ENCODE data around the gene TNK2.
"Not testable (repeated sequence)": the region's sequence is repeated elsewhere in the genome, so short reads cannot be mapped to it uniquely, and the experiment has no call there.

TNK2 gene

DNA sequence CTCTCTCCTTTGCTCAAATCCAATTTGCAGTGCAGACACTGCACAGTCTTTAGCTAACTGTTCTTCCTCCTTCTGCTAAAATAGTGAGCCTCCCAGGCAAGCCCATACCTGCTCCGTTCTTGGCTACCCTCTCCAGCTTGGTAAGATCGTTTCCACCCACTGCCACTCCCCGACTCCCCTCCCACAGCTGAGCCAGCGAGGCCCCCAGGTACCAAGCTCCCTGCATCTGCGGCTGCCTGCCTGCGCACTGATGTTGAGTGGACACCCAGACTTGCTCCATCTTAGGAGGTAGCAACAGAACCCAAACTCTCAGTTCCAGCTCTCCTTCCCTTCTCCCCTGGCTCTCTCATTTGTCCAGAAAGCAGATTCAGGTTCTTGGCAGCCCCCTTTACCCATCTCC, 7.9 kb upstream of the TNK2 start:
- TF ChIP-seq, protein P1, sequence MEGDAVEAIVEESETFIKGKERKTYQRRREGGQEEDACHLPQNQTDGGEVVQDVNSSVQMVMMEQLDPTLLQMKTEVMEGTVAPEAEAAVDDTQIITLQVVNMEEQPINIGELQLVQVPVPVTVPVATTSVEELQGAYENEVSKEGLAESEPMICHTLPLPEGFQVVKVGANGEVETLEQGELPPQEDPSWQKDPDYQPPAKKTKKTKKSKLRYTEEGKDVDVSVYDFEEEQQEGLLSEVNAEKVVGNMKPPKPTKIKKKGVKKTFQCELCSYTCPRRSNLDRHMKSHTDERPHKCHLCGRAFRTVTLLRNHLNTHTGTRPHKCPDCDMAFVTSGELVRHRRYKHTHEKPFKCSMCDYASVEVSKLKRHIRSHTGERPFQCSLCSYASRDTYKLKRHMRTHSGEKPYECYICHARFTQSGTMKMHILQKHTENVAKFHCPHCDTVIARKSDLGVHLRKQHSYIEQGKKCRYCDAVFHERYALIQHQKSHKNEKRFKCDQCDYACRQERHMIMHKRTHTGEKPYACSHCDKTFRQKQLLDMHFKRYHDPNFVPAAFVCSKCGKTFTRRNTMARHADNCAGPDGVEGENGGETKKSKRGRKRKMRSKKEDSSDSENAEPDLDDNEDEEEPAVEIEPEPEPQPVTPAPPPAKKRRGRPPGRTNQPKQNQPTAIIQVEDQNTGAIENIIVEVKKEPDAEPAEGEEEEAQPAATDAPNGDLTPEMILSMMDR (IDR thresholded peaks at IDR 0.05; ENCODE audit: low read depth, low read length, missing control alignments), result no peak
- H3K4me3 ChIP-seq (ENCODE audit: low read depth, low read length), result no peak overlapping the region
- DNase-seq (ENCODE audit: low read depth), result no peak

DNA sequence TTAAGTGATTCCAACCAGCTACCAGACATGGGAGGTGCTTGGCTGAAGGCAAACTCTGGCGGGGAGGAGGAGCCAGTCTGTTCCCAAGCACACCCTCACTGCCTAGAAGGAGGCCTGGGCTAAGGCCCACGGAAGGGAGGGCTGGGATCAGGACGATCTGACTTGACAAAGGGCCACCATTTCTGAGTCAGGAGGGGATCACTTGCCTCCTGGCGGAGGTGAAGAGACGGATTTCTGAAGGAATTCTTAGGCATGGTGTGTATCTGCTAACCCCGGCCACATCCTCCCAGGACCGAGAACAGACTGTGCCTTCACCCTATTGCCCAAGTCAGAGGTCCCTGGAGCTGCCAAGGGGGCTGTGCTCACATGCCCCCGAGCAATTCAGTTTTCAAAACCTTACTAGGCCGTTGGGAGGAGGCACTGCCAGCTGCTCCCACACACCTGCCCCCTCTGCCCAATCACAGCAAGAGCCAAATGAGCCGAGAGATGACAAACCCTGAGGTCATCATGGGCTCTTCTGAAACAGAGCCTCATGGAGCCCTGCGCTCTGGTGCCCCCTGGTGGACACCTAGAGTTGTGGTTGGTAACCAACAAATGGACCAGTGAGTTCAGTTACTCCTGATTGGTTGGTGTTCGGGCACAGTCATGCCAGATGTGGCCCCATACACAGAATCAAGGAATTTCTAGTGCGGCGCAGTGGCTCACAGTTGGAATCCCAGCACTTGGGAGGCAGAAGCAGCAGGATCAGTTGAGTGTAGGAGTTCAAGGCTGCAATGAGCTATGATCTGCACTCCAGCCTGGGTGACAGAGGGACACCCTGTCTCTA, 6.5 kb upstream of the TNK2 start:
- TF ChIP-seq, protein P1 (IDR thresholded peaks at IDR 0.05; ENCODE audit: low read depth, low read length, missing control alignments), result peak; percentile 91
- DNase-seq (ENCODE audit: low read depth), result peak; percentile 84
- no peak overlapping the region for H3K4me3 ChIP-seq (ENCODE audit: low read depth, low read length)

DNA sequence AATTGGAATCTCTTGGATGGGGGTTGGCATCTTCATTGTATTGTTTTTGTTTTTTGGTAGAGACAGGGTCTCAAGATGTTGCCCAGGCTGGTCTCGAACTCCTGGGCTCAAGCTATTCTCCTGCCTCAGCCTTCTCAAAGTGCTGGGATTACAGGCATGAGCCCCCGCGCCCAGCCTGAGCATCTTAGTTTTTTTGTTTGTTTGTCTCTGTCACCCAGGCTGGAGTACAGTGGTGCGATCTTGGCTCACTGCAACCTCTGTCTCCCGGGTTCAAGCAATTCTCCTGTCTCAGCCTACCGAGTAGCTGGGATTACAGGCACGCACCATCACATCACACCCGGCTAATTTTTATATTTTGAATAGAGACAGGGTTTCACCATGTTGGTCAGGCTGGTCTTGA, 5.8 kb upstream of the TNK2 start:
- not testable (repeated sequence) for DNase-seq (ENCODE audit: low read depth); H3K4me3 ChIP-seq (ENCODE audit: low read depth, low read length)

DNA sequence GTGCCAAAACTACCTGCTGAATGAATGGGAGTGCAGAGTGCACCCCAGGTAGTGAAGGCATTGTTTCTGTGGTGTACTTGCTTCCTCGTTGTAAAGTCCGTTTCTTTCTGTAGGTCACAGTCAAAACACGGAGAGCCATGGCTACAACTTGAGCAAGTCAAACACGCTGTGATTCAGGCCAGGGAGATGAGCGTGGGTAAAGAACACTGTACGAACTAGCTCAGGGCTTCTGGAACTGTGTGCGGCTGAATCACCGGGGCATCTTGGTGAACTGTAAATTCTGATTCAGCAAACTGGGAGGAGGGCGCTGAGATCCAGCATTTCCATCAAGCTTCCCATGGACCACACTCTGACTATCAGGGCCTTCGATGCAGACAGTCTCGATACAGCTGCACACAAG, 5.0 kb upstream of the TNK2 start:
- H3K4me3 ChIP-seq (ENCODE audit: low read depth, low read length), result no peak overlapping the region
- DNase-seq (ENCODE audit: low read depth), result no peak
- TF ChIP-seq, protein P1 (IDR thresholded peaks at IDR 0.05; ENCODE audit: low read depth, low read length, missing control alignments), result no peak

DNA sequence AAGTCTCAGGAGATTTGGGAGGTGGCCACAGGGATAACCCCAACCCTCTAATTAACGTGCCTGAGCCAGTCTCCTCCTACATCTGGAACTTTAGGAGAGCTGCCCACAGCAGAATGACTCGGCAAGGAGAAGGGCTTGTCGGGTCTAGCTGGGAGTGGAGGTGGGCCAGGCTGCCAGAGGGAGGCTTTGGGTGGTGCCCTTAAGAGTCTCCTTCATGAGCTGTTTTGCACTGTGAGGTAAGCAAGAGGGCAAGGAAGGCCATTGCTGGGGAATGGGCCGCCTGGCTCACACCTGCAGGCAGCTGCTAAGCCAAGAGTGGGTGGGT, 3.6 kb upstream of the TNK2 start:
- DNase-seq (ENCODE audit: low read depth), result no peak
- TF ChIP-seq, protein P1 (IDR thresholded peaks at IDR 0.05; ENCODE audit: low read depth, low read length, missing control alignments), result no peak
- H3K4me3 ChIP-seq (ENCODE audit: low read depth, low read length), result no peak overlapping the region

DNA sequence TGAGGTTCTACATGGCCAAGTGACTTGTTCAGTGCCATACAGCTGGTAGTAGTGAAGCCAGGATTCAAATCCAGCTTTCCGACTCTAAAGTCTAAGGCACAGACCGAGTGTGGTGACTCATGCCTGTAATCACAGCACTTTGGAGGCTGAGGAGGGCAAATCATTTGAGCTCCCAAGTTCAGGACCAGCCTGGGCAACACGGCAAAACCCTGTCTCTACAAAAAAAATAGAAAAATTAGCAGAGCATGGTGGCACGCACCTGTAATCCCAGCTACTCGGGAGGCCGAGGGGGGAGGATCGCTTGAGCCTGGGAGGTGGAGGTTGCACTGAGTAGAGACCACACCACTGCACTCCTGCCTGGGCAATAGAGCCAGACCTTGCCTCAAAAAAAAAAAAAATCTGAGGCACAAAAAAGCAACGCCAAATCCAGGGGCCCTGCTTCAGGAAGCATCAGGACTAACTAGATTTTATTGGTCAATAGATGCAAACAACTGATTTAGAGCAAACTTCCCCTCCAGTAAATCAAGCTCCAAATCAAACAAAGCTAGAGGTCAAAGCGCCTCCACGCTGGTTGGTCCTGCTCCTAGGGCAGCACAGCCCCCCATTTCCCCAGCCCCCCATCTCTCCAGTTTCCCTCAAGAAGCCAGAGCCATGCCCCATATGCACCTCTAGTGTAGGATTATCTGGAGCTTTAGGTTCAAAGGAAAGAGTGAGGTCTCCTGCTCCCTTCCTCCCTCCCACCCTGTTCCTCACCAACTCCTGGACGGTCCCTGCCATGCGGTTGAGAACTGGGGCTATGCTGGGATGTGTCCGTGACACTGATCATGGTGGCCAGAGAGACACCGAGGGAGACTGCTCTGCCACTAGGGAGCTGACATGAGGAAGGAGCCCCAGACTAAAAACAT, 2.9 kb upstream of the TNK2 start:
- no peak for DNase-seq (ENCODE audit: low read depth)
- TF ChIP-seq, protein P1 (IDR thresholded peaks at IDR 0.05; ENCODE audit: low read depth, low read length, missing control alignments), result no peak
- no peak overlapping the region for H3K4me3 ChIP-seq (ENCODE audit: low read depth, low read length)

DNA sequence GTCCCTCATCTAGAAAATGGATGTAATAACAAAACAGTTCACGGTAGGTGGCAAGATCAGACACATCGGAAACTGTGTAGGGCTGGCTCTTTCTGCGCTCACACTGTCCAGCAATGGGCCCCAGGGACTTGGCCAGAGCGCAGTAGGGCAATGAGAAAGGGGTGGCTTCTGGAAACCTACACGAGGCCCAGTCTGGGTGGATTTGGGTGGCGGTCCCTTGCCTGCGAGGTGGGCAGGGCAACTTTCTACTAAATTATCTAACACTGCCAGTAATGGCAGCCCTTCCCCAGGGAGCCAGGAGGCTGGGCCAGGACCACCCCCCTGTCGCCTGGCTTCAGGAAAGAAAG, 2.1 kb upstream of the TNK2 start:
- TF ChIP-seq, protein P1 (IDR thresholded peaks at IDR 0.05; ENCODE audit: low read depth, low read length, missing control alignments), result no peak
- no peak overlapping the region for H3K4me3 ChIP-seq (ENCODE audit: low read depth, low read length)
- no peak for DNase-seq (ENCODE audit: low read depth)

All from GM12864 (cell line).